Activated CD8-positive, alpha-beta memory T cell treated with anti-CD3 and anti-CD28 coated beads, Interleukin-2, amount 50 U/mL, for 4 hours (primary cell): ENCODE results near the gene RNASE13.
"Not testable (repeated sequence)": the region's sequence is repeated elsewhere in the genome, so short reads cannot be mapped to it uniquely, and the experiment has no call there.

Experiments used
- DNase-seq: peaks from one replicate; pipeline ENCODE4 v3.0.0-alpha.2; 2020

The RNASE13 gene

GRCh38 chr14:21019366-21019765 lies 15.2 kb downstream of the RNASE13 start:
- DNase-seq, result no peak

DNA sequence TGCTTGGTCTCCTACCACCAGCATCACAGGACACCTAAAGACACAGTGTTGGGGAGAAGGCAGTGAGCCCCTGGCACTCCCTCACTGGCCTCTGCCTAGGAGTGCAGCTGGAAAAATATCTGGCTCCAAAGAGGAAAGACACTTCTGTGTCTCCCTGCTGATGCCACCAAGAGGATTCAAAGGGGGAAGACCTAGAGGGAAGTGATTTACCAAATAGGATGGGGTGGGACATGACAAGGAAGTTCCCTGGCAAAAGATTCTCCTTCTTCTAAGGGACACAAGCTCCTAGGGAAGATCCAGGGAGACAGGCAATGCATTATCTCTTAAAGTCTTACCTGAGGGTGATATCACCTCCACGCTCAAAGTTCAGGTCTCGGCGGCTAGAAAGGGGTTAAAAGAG lies 15.8 kb downstream of the RNASE13 start:
- DNase-seq, result no peak

GRCh38 chr14:21018286-21018685 lies 16.3 kb downstream of the RNASE13 start:
- DNase-seq, result no peak

GRCh38 chr14:21017528-21018245 lies 16.9 kb downstream of the RNASE13 start:
- DNase-seq, result no peak

- DNase-seq, result no peak
Measured at GRCh38 chr14:21016413-21017190, 18.0 kb downstream of the RNASE13 start.

DNA sequence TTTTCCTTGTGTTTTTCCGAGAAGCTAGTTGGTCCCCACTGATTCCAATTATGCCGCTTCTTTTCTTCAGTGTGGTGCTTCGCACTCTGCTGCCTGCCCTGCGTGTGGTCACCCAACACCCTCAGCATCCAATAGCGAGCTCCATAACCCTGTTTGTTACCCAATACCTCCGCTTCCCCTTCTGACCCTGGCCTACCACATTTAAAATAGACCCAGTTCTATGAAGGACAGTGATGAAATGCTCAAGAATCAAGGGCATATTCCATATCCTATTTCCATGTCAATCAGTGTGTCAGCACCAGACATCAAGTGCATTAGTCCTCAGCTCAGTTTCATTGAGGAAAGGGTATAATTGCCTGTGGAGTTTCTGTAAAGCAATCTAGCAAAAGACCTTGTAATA lies 19.3 kb downstream of the RNASE13 start:
- no peak for DNase-seq

DNA sequence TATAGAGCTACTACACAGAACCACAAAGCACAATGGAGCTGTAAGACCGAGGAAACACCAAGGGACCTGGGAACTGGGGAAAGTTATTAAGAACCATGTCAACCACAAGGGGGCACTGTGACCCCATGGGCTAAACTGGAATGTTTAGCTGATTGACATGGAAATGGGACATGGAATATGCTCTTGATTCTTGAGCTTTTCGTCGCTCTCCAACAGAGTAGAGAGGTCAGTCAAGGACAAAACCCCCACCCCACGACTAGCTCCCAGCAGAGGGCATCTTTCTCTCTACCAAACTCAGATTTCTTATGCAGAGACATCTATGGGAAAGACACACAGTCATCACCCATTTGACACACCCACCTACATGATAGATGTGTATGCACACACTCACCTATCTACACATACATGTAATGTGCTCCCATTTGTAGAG lies 19.8 kb downstream of the RNASE13 start:
- peak; percentile 82 for DNase-seq

DNA sequence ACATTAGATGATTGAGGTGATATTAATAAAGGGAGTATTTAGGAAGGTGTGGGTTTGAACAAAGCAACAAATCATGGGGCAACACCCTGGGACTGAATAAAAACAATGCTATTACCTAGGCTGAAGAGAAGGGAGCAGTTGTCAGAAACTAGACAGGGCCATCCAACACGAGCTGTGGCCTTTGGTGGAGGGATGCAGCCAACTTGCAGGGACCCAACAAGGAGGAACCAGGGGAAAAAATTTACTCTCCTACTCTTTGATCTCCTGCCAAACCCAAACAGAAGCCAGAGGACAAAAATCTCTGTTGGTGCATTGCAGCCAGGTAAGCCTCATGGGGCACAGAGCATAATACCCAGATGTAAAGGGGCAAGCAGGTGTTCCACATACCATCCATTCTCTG lies 23.5 kb downstream of the RNASE13 start:
- no peak for DNase-seq

DNA sequence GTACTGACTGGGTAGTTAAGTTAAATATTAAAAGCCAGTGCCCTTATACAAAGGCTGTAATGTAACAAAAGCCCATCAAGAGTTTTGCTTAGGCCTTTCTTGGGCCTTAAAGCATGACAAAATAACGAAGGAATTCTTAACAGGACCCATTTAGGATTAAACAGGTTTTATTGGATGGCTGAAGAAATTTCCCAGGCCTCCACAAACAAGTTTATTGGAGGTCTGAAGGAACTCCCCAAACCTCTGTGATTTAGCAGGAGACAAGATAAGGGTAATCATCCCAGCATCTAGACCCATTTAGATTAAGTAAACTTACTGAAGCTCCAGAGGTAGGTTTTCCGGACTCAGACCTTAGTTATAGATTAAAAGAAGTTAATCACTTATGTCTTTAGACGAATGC lies 24.9 kb downstream of the RNASE13 start:
- DNase-seq, result not testable (repeated sequence)

- DNase-seq, result no peak
Measured at GRCh38 chr14:21003788-21004346, 30.7 kb downstream of the RNASE13 start.

DNA sequence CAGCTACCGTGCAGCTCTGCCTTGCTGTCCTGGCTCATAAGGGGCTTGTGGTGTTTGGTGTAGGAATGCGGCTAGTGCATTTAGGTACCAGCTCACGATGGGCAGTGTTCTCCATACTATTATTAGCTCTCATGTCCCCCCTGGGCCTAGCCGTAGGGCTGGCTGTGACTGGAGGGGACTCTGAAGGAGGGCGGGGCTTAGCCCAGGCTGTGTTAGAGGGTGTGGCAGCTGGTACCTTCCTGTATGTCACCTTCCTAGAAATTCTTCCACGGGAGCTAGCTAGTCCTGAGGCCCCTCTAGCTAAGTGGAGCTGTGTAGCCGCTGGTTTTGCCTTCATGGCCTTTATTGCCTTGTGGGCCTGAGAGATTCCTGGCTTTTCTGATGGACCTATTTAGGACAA lies 33.4 kb downstream of the RNASE13 start:
- no peak for DNase-seq

GRCh38 chr14:20999591-20999990 lies 35.0 kb downstream of the RNASE13 start:
- no peak for DNase-seq

- DNase-seq, result no peak
Measured at GRCh38 chr14:20998674-20999366, 35.8 kb downstream of the RNASE13 start, which contains the start of gene SLC39A2. Gene SLC39A2, plus strand, starts transcription at chr14:20999293. Its CDS starts 154 bp downstream, at chr14:20999447.

DNA sequence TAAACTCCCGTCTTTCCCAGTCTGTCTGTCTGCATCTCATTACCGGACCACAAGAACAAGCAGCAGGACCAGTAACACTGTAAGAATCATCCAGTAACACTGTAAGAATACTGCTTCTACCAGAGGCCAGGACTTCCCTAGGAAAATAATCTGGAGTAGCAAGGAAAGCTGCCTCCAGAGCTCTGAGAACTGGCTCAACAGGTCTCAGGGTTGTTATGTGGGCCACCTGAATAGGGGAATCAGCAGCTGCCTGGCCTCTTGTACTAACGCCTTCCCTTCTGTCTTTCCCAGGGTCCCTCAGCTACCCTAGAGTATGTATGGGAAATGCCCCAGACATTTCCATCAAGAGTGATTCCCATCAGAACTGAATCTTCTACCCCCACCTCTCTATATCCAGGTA lies 36.5 kb downstream of the RNASE13 start:
- no peak for DNase-seq

GRCh38 chr14:20997564-20997963 lies 37.0 kb downstream of the RNASE13 start:
- DNase-seq, result no peak

GRCh38 chr14:20997115-20997514 lies 37.5 kb downstream of the RNASE13 start:
- no peak for DNase-seq

DNA sequence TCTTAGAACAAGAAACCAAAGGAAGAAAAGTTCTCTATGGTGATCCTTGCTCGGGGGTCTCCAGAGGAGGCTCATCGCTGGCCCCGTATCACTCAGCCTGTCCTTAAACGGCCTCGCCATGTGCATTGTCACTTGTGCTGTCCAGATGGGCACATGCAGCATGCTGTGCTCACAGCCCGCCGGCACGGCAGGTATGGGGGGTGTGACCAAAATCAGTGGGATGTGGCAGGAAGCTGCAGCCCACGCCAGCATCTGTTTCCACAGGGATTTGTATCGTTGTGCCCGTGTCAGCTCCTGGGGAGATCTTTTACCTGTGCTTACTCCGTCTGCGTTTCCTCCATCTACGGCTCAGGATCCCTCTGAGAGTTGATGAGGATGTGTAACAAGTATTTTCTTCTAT lies 38.1 kb downstream of the RNASE13 start:
- no peak for DNase-seq

DNA sequence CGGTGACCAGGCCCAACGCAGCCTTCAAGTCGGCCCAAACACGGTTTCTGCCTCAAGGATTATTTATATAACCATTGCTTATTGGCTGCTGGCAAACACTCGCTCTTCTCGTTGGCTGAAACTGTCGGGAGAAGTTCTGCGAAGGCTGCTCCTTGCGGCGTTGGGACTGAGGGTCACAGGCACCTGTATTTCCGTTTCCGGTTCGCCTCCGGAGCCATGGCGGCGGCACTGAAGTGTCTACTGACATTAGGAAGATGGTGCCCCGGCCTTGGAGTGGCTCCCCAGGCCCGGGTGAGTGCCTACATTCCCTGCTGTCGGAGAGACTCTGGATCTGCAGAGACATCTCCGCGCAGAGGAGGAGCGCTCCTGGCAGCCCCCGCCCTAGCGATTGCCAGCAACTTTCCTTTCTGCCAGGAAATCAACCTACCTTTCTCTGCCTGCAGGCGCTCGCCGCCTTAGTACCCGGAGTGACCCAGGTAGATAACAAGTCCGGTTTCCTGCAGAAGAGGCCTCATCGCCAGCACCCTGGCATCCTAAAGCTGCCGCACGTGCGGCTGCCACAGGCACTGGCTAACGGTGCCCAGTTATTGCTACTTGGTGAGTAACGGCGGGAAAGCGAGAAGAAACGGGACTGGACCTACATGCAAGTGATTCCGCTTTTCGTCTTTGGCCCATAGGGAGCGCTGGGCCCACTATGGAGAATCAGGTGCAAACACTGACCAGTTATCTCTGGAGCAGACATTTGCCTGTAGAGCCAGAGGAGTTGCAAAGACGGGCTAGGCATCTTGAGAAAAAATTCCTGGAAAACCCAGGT lies 44.6 kb downstream of the RNASE13 start, which contains the start of gene METTL17:
METTL17 (plus strand) TSS at position 194 of the 814 bp plus-strand sequence; CDS start at position 217, 23 bp downstream.
- peak; percentile 76 for DNase-seq

GRCh38 chr14:20989471-20989786 lies 45.2 kb downstream of the RNASE13 start:
- no peak for DNase-seq

- no peak for DNase-seq
Measured at GRCh38 chr14:20988717-20989470, 45.7 kb downstream of the RNASE13 start.

DNA sequence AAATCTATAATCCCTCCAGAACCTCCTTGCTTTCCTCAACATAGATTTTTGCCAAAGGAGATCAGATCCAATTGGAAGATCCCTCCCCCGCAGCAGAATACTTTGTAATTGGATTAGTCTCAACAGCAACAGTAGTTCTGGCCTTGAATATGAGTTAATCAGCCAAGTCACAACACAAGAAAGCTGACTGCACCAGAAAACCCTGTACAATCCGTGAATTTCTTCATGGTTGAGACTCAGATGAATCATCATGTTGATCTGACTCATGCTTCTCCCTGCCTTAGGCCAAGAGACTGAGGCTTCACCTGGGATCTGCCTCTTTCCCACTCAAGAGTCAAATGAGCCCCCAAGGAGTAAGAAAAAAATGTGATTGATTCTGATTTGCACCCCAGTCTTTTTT lies 47.8 kb downstream of the RNASE13 start:
- DNase-seq, result no peak

GRCh38 chr14:20985650-20986049 lies 49.0 kb downstream of the RNASE13 start:
- DNase-seq, result not testable (repeated sequence)
